Stimulated activated CD4-positive, alpha-beta T cell treated with anti-CD3 and anti-CD28 coated beads, Interleukin-1b, Interleukin-23, amount 100 ng/mL, for 4 hours (primary cell): ENCODE measurements around the gene CCNG1.
A peak's percentile ranks its signal among the peaks of the same experiment; 100 is the strongest.
"Not testable (repeated sequence)": the region's sequence is repeated elsewhere in the genome, so short reads cannot be mapped to it uniquely, and the experiment has no call there.

Experiments
- DNase-seq, 2 donors: peaks; one replicate each; pipeline ENCODE4 v3.0.0-alpha.2; 2020; ENCODE audit warnings: low read depth in 2 of 2

CCNG1 gene

DNA sequence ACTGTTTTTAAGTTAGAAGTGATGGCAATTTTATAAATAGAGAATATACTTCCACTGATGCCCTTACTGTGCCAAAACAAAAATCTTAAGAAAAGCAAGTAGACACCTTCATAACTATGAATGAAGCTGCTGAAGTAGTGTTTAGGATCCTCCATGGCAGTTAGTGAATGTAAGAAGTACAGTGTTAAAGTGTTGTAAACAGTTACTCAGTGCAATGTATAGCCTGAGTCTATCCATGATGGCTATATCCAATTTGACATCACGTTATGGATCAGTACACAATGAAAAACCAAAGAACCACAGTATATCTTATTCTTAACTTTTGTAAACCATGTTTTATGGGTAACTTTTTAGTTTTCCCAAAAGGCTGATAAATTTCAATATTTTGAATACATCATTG lies 7.1 kb downstream of the CCNG1 start:
- DNase-seq: no peak

DNA sequence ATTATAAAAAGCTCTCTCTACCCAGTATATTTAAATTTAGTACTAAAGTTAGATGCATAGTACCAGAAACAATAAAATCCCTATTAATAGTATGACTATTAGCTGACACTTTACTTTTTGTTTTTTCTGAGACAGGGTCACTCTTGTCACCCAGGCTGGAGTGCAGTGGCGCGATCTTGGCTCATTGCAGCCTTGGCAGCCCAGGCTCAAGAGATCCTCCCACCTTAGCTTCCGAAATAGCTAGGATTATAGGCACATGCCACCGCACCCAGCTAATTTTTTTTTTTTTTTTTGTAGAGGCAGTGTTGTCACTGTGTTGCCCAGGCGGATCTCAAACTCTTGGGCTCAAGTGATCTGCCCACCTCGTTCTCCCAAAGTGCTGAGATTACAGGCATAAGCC lies 8.0 kb downstream of the CCNG1 start:
- DNase-seq: no peak

DNA sequence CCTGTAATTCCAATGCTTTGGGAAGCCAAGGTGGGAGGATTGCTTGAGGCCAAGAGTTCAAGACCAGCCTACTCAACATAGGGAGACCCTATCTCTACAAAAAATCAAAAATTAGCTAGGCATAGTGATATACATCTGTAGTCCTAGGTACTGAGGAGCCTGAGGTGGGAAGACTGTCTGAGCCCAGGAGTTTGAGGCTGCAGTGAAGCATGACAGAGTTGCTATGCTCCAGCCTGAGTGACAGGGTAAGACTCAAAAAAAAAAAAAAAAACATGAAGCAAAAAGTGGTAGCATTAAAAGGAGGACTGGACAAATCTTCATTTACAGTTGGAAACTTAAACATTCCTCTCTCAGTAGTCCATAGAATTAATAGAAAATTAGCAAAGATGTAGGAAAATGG lies 9.8 kb downstream of the CCNG1 start:
- no peak for DNase-seq

DNA sequence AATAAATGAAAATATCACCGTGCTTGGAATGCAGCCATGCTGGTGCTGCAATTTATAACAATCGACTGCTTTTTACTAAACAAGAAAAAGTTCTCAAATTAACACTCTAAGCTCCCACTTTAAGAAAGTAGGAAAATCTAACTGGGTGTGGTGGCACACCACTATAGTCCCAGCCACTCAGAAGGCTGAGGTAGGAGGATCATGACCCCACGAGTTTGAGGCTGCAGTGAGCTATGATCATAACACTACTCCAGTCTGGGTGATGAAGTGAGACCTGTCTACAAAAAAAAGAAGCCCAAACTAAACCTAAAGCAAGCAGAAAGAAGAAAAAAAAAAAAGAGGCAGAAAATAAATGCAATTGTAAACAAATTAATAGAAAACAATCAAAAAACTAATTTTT lies 10.5 kb downstream of the CCNG1 start:
- DNase-seq: no peak

DNA sequence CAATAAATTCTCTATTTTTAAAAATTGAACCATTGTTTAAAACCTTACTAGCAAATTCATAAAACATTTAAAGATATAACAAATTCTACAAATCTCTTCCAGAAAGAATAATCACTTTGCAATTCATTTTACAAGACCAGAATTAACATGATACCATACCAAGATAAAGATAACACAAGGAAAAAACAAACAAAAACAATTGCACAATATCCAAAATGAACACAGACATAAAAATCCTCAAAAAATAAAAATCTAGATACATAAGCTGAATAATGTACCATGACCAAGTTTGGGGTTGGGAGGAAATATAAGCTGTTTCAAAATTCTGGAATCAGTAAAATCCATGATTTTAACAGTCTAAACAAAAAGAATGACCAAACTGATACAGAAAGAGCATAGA lies 11.1 kb downstream of the CCNG1 start:
- DNase-seq: no peak

DNA sequence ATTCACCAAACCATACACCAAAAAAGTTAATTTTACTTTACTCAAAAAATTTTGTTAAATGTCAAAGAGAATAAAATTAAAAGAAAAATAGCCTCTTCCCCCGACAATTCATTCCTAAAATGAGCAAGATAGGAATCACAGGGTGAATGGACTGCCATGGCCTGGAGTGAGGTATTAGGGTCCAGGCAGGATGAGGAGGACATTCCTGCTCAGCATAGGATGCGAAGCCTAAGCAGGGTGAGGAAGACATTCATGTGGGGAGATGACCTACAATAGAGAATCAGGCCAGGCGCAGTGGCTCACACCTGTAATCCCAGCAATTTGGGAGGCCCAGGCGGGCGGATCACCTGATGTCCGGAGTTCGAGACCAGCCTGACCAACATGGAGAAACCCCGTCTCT lies 14.1 kb downstream of the CCNG1 start:
- no peak for DNase-seq

DNA sequence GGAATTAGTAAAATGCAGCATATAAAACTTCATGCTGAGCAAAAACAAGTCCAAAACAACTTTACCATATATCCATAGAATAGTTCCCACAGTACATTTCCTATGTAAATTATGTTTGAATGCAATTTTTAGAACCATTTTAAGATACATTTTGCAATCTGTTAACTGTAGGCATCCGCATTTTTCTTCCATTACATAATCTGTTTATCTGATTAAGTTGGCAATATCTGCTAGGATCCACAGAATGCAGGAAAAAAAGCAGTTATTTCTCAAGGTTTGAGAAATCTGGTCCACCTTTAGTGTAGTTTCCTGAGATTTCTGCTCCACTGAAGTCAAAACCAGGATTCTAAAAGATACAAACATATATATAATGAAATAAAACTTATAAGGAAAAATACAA lies 16.3 kb downstream of the CCNG1 start:
- DNase-seq: no peak

DNA sequence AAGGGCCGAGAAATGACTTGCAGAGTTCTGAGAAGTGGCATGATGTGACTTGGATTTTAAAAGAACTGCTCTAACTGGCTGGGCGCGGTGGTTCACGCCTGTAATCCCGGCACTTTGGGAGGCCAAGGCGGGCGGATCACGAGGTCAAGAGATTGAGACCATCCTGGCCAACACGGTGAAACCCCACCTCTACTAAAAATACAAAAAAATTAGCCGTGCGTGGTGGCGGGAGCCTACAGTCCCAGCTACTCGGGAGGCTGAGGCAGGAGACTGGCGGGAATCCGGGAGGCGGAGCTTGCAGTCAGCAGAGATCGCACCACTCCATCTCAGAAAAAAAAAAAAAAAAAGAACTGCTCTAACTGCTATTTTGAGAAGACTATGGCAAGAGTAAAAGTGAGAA lies 18.0 kb downstream of the CCNG1 start:
- DNase-seq: not testable (repeated sequence)

DNA sequence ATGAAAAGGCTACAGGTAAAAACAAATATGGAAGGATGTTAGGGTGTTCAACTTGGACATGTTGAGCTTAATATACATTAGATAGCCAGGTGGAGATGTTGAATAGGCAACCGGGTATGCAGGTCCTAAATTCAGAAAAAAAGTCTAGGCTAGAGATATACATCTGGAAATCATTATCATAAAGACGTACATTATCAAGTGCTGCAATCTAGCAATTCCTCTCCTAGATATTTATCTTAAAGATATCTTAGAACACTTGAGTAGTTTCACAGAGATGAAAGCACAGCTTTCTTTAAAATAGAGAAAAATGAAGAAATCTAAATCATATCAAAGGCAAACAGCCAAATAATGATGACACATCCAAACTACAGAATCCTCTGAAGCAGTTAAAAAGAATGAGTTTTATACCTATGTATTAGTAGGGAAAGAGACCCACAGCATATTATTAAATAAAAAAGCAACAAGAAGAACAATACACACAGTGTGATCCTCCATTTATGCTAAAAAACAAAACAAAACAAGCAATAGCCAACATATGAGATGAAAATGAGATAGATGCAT lies 18.7 kb downstream of the CCNG1 start:
- no peak for DNase-seq

DNA sequence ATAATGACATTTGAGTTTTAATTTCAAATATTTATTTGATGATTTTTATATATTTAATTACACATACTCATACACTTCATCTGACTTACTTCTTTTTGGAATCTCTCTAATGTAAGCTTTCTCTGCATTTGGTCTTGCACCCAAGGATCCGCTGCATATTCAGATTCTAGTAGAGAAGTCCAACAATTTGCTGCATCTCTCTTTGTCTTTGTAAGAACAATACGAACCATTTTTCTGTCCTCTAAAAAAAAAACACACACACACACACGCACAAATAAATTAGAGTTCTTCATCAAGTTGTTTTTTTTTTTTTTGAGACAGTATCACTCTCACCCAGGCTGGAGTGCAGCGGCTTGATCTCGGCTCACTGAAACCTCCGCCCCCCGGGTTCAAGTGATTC lies 19.4 kb downstream of the CCNG1 start:
- DNase-seq: no peak

DNA sequence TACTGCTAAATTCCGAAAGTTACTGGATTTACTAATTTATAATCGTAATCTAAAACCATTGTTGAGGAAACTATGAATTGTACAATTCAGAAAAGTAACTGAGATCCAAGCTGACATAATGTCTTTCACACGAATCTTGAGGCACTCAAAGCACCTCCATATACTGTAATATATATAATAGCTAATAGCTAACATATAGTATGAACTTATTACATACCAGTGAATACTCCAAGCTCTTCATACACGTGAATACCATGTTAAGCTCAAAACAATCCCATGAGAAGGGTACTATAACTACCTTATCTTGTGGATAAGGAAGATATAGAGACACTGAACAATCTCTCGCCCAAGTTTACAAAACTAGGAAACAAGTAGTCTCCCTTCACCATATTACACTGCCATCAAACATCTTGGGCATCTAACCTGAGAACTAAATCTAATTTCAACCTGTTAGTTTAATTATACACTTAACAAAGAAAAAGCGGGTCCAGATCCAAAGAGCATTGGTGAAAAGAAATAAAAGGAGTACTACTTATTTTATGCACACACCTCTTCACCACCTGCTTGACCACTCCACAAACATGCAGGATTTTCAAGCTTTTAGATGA lies 21.5 kb downstream of the CCNG1 start:
- no peak for DNase-seq

DNA sequence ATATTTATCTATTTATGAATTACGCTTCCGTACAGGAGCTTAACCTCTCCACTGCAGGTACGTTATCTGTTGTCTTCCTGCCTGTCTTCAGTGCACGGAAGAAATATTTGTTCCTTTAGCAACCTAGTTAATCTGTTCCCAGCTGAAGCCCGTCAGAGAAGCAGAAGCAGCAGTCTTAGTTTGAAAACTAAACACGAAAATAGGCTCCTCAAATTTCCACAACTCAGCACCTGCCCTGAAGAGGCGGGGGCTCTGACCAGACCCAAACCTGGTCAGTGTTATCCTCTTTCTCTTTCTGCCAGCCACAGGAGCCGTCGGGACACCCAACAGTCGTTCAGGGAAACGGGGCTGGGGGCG lies 22.0 kb downstream of the CCNG1 start:
- no peak for DNase-seq

DNA sequence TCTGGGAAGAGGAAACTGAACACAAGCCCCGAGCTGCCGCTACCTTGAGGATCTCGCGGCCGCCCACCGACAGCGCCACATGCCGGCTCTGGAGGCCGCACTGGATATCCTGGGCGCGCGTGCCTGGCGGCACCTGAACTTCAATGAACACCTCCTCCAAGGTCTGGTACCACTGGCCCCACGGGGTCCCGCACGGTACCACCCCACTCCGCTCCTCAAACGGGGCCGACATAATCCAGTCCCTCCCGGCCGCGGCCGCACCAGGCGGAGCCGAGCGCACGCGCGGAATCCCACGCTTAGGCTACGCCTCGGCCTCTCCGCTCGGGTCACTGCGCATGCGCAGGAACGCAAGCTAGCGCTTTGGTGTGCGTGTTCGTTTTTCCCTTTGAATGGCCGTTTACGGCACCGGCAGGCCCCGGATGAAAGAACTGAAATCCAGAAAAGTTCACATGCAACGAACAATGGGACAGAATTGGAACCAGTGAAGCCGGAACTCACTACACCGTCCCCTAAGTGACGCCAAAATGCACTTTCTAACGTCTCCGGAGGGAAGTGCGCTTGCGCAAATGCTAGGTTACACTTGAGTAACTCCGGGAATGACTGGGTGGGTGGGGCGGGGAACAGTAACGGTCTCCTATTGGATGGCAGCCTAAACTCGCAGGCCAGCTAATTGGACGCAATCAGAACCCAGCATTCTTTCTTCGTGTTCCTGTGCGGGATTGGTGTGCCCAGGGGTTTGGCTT lies 22.6 kb downstream of the CCNG1 start, which contains the start of gene NUDCD2:
TSS of gene NUDCD2 (minus strand) at position 284 of the 743 bp plus-strand sequence. CDS start at position 232, 52 bp downstream.
- DNase-seq: peak; percentile 94 to 95

DNA sequence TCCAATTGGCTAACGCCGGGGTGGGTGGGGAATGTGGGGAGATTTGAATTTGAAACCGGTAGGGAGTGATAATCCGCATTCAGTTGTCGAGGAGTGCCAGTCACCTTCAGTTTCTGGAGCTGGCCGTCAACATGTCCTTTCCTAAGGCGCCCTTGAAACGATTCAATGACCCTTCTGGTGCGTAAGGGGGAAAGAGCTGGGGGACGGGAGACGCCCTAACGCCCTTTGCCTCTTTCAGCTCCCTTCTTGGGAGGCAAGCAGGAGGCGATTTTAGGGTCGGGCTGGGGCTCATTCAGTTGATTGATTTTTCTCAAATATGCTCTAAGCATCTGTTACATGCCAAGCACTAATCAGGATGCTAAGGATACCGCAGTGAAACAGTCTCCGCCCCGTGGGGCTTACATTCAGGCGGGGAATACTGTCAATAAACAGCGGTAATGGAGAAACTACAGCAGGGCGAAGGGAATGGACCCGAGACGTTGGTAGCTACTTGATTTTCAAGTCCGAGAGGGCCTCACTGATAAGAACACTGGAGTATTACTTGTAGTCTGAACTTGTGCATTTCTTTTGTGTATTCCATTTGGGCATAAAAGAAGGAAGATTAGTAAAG lies 23.3 kb downstream of the CCNG1 start, which contains the start of gene HMMR:
TSS of gene HMMR (plus strand) at position 71 of the 610 bp plus-strand sequence. CDS start at position 132, 61 bp downstream.
- no peak for DNase-seq

DNA sequence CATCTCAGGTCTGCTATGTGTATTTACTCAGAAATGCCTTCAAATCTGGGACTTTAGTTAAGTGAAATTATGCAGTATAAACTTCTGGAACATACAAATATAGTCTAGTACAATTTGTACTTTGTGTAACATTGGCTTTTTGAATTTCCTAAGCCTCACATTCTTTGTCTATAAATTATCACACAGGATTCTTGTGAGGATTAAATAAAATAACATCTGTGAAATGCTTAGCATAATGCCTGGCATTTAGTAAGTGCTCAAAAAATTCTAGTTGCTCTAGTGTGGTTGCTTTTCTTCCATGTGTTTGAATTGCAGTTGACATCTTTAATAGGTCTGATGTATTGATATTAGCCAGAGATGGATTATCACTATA lies 25.7 kb downstream of the CCNG1 start:
- DNase-seq: no peak

DNA sequence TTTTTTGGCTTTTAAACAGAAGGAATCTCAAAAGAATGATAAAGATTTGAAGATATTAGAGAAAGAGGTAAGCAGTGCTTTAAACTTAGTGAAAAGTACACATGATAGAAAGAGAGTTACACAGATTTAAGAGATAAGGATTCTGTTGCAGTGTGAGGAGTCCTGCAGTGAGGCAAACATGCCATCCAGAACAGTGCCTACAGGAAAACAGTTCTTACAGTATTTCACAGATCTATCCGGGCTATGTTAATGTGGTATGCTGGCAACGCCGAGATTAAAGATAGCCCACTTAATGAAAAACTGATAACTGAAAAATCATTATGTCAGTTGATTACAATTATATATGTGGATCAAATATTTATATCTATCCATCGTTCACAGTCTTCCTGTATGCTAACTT lies 30.3 kb downstream of the CCNG1 start:
- no peak for DNase-seq

DNA sequence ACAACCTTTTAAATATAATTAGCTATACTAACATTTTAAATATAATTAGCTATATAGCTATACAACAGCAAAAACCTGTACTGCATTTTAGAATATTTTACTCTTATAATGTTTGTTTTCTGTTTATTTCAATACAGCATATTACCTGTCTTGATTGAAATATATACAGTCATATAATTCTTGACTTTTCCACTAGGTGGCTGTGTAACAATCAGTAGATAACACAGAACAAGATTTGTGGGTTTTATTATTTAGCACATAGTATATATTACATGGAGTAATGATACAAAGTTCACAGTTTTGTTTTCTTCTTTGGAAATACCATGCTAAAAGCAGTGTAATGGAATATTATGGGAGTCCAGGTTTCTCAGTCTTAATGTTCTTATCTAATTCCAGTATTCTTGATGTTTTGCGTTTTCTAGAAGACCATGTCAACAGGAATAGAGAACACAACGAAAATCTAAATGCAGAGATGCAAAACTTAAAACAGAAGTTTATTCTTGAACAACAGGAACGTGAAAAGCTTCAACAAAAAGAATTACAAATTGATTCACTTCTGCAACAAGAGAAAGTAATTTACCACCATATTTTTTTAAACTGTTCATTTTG lies 36.3 kb downstream of the CCNG1 start:
- no peak for DNase-seq

DNA sequence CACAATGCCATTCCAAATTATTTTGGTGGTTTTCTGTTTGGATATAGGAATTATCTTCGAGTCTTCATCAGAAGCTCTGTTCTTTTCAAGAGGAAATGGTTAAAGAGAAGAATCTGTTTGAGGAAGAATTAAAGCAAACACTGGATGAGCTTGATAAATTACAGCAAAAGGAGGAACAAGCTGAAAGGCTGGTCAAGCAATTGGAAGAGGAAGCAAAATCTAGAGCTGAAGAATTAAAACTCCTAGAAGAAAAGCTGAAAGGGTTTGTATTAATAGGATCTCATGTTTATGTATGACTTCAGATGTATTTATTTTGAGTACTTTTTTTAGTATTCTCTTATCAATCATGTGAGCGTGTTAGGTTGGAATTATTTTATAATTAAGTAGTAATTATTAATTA lies 38.0 kb downstream of the CCNG1 start:
- no peak for DNase-seq

DNA sequence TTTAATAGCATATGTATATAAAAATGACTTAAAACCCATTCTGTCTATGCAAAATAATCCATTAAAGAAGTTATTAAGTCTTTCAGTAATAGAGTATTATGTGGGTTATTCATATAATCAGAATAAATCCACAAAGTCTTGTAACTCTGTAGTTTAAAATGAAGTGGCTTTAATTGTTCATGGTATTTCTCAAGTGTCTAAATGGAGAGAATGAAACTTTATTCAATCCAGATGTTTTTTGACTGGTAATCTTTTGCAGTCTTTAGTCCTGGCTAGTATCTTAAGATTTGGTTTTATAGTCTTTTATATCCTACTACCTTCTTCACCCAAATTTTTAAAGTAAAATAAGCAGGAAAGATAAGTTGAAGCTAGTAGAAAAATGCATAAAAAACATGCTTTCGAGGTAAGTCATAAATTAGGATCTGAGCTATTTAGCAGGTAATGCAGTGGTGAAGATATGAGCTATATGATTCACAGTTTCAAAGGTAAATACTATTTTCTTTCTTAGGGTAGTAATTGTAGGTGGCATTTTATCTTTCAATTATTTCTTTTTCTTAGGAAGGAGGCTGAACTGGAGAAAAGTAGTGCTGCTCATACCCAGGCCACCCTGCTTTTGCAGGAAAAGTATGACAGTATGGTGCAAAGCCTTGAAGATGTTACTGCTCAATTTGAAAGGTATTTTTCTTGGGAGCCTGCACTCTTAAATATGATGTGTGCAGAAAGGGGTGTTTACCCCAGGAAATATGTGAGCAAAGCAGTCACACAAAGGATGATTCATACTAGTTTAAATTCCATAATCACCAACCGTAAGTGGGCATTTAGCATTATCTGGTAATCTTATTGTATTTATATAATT lies 41.0 kb downstream of the CCNG1 start:
- DNase-seq: no peak

DNA sequence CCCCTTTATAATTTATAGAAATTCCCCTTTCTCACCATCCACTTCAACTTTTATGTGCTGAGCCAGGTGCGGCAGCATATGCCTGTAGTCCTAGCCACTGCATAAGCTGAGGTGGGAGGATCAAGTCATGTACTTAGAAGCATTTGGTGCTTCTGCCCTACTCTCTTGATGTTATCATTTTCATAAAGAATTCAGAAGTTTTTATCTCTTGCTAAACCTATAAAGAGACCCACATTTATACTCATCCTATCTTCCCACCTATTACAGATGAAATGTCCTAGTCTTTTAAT lies 41.5 kb downstream of the CCNG1 start:
- DNase-seq: no peak

DNA sequence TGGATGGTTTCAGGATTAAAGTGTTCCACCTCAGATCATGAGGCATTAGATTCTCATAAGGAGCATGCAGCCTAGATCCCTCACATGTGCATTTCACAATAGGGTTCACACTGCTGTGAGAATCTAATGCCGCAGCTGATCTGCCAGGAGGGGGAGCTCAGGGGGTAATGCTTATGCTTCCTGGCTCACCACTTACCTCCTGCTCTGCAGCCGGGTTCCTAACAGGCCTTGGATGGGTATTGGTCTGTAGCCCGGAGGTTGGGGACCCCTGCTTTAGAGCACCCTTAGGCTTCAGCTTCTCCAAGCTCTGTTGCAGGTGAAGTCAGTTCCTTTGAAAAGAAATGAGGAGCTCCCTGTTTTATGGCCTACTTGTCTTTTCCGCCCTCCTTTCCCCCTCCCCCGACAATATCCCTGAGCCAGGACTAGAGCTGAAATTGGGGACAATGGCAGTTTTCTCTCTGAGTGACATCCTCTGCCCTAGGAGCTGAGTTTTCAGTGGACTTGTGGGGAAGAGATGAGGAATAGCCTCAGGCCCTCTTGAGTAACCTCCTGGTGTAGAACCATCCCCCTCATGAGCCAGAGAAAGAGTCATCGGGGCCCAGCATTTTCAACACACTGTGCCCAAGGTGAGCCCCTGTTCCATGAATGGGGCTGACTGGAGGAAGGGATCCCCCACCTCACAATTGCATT lies 51.8 kb downstream of the CCNG1 start:
- DNase-seq: no peak
